Neuronal stem cell (in vitro differentiated cells): ENCODE results near the gene ROS1.

Source experiments
- DNase-seq: peaks from one replicate; pipeline ENCODE4 v3.0.0-alpha.2; 2013; ENCODE audit warnings: low spot score
- H2AFZ ChIP-seq: one replicate; pipeline ENCODE4 v1.6.1; 2013; ENCODE audit warnings: mild to moderate bottlenecking, low read length, inconsistent platforms
- H2AK5ac ChIP-seq: 2 replicates; pipeline ENCODE4 v1.6.1; 2013; ENCODE audit warnings: low read depth, mild to moderate bottlenecking, inconsistent platforms, low read length, moderate library complexity, mixed read lengths
- H2BK120ac ChIP-seq: 2 replicates; pipeline ENCODE4 v1.6.1; 2013; ENCODE audit warnings: low read depth, mild to moderate bottlenecking, inconsistent platforms, low read length, moderate library complexity, mixed read lengths
- H2BK12ac ChIP-seq: one replicate; pipeline ENCODE4 v1.6.1; 2013; ENCODE audit warnings: low read length, inconsistent platforms
- H2BK15ac ChIP-seq: 2 replicates; pipeline ENCODE4 v1.6.1; 2013; ENCODE audit warnings: mild to moderate bottlenecking, low read length, inconsistent platforms, mixed read lengths
- H2BK5ac ChIP-seq: one replicate; pipeline ENCODE4 v1.6.1; 2013; ENCODE audit warnings: inconsistent platforms, mild to moderate bottlenecking, low read length, moderate library complexity
- H3K14ac ChIP-seq: one replicate; pipeline ENCODE4 v1.6.1; 2013; ENCODE audit warnings: low read length, inconsistent platforms
- H3K18ac ChIP-seq: 2 replicates; pipeline ENCODE4 v1.6.1; 2013; ENCODE audit warnings: low read length, inconsistent platforms
- H3K23ac ChIP-seq: 2 replicates; pipeline ENCODE4 v1.6.1; 2013; ENCODE audit warnings: low read depth, mild to moderate bottlenecking, mixed read lengths, low read length, inconsistent platforms; ENCODE audit not compliant: poor library complexity
- H3K27ac ChIP-seq: replicated peaks from 3 replicates; pipeline ENCODE4 v1.5.1; 2013; ENCODE audit warnings: low read length, inconsistent platforms
- H3K27me3 ChIP-seq, 3 experiments: 2 replicates each; pipeline ENCODE4 v1.6.1; 2013; ENCODE audit warnings: low read length in 3 of 3, mild to moderate bottlenecking in 2 of 3, inconsistent platforms in 1 of 3, low read depth in 1 of 3, mixed read lengths in 1 of 3, moderate library complexity in 1 of 3; ENCODE audit not compliant: control insufficient read depth in 3 of 3, insufficient read depth in 3 of 3
- H3K36me3 ChIP-seq, 2 donors: replicated peaks in 1 of 2; 2 replicates each; pipeline ENCODE4 v1.6.1; 2013; ENCODE audit warnings: low read length in 2 of 2; ENCODE audit not compliant: control insufficient read depth in 2 of 2, insufficient read depth in 2 of 2
- H3K4ac ChIP-seq: 2 replicates; pipeline ENCODE4 v1.6.1; 2013; ENCODE audit warnings: inconsistent platforms, mild to moderate bottlenecking, low read length, moderate library complexity
- H3K4me1 ChIP-seq, 2 donors: 1 replicate in 1 of 2; 2 replicates in 1 of 2; pipeline ENCODE4 v1.6.1; 2013; ENCODE audit warnings: low read length in 2 of 2, low read depth in 1 of 2; ENCODE audit not compliant: control insufficient read depth in 2 of 2, insufficient read depth in 1 of 2
- H3K4me2 ChIP-seq: one replicate; pipeline ENCODE4 v1.6.1; 2013; ENCODE audit warnings: mild to moderate bottlenecking, low read length, inconsistent platforms; ENCODE audit not compliant: insufficient read depth, poor library complexity, severe bottlenecking
- H3K4me3 ChIP-seq, 2 donors: 2 replicates each; pipeline ENCODE4 v1.5.1; 2013; ENCODE audit warnings: low read length in 2 of 2, mild to moderate bottlenecking in 2 of 2, inconsistent platforms in 1 of 2, moderate library complexity in 1 of 2
- H3K79me1 ChIP-seq: one replicate; pipeline ENCODE4 v1.6.1; 2013; ENCODE audit warnings: low read depth, mild to moderate bottlenecking, inconsistent platforms, low read length, moderate library complexity
- H3K9ac ChIP-seq: one replicate; pipeline ENCODE4 v1.6.1; 2013; ENCODE audit warnings: mild to moderate bottlenecking, low read depth, low read length, inconsistent platforms; ENCODE audit not compliant: poor library complexity
- H3K9me3 ChIP-seq, 2 donors: replicated peaks in 1 of 2; 2 replicates each; pipeline versions ENCODE3 to v1.6.1; 2013; ENCODE audit warnings: low read length in 2 of 2, mild to moderate bottlenecking in 2 of 2, inconsistent platforms in 1 of 2, low read depth in 1 of 2, mixed read lengths in 1 of 2, moderate library complexity in 1 of 2; ENCODE audit not compliant: control insufficient read depth in 2 of 2, insufficient read depth in 1 of 2
- H4K8ac ChIP-seq: one replicate; pipeline ENCODE4 v1.6.1; 2013; ENCODE audit warnings: low read depth, mild to moderate bottlenecking, inconsistent platforms, low read length, moderate library complexity
- H4K91ac ChIP-seq: one replicate; pipeline ENCODE4 v1.6.1; 2013; ENCODE audit warnings: low read length, low read depth, mild to moderate bottlenecking, inconsistent platforms; ENCODE audit not compliant: poor library complexity
- WGBS, 2 donors: extraction: QIAGEN DNeasy Blood & Tissue Kit; methylation state at CpG; one replicate each; pipeline ENCODE4 v1.1.7; 2013; ENCODE audit warnings: missing lambda C conversion rate in 2 of 2, mixed read lengths in 1 of 2; ENCODE audit not compliant: insufficient read length in 2 of 2, insufficient replicate concordance in 1 of 2; ENCODE audit errors: extremely low coverage in 2 of 2; 5-methylcytosine and 5-hydroxymethylcytosine counted together

Gene ROS1

GRCh38 chr6:117399924-117400323, 25.8 kb downstream of the ROS1 start:
- H3K36me3 ChIP-seq, result no peaks in the 10 kb centered on the region
- no peak overlapping the region for H3K4ac ChIP-seq
- H3K27ac ChIP-seq, result no peak overlapping the region
- no peak overlapping the region for H3K18ac ChIP-seq
- WGBS, 2 donors, result no CpG with 5 or more reads among the region's 1 CpG
- no peak overlapping the region for H3K9ac ChIP-seq
- H2AFZ ChIP-seq, result no peak overlapping the region
- H3K79me1 ChIP-seq, result no peaks in the 10 kb centered on the region
- H3K9me3 ChIP-seq, result no peaks in the 10 kb centered on the region
- H2BK120ac ChIP-seq, result no peak overlapping the region
- no peak overlapping the region for H4K8ac ChIP-seq
- H2BK15ac ChIP-seq, result no peak overlapping the region
- H4K91ac ChIP-seq, result no peak overlapping the region
- H3K23ac ChIP-seq, result no peak overlapping the region
- no peak overlapping the region for H2BK12ac ChIP-seq
- H3K4me3 ChIP-seq, result no peak overlapping the region
- no peaks in the 10 kb centered on the region for H3K4me1 ChIP-seq
- no peak overlapping the region for H2BK5ac ChIP-seq
- no peak overlapping the region for H2AK5ac ChIP-seq
- no peak for DNase-seq
- no peak overlapping the region for H3K14ac ChIP-seq
- no peaks in the 10 kb centered on the region for H3K27me3 ChIP-seq
- no peak overlapping the region for H3K4me2 ChIP-seq

DNA sequence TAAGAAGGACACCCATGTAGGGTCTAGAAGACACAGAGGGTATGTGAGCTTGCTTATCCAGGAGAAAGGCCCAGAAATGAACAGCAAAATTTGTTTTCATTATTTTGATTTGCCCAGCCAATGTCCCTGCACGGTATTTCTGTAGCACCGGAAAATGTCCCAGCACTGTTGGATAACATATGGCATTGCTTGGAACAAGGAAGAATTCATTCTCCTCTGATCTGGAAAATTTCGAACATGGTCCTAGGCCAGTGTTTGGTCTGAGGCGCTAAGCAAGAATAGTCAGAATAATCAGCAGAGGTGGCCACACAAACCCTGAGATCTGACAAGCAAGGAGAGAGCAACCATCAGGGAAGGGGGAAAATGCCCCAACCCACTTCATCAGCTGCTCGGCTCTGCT, 26.6 kb downstream of the ROS1 start:
- WGBS, 2 donors, result no CpG with 5 or more reads among the region's 5 CpGs
- Histone ChIP-seq H3K4ac (no peak overlapping the region), H3K9me3 (no peaks in the 10 kb centered on the region), H3K27me3 (no peaks in the 10 kb centered on the region), H2AK5ac (no peak overlapping the region), H2BK120ac (no peak overlapping the region), H2BK12ac (no peak overlapping the region), H3K9ac (no peak overlapping the region), H3K14ac (no peak overlapping the region), H3K4me2 (no peak overlapping the region), H2AFZ (no peak overlapping the region), H4K8ac (no peak overlapping the region), H3K18ac (no peak overlapping the region), H4K91ac (no peak overlapping the region), H3K4me3 (no peak overlapping the region), H3K27ac (no peak overlapping the region), H3K23ac (no peak overlapping the region), H3K79me1 (no peaks in the 10 kb centered on the region), H2BK15ac (no peak overlapping the region), H3K4me1 (no peaks in the 10 kb centered on the region), H3K36me3 (no peaks in the 10 kb centered on the region), H2BK5ac (no peak overlapping the region)
- DNase-seq, result no peak

GRCh38 chr6:117397536-117398227, 28.1 kb downstream of the ROS1 start:
- Histone ChIP-seq H2AFZ (no peak overlapping the region), H3K9ac (no peak overlapping the region), H3K18ac (no peak overlapping the region), H2BK5ac (no peak overlapping the region), H3K36me3 (no peaks in the 10 kb centered on the region), H3K79me1 (no peaks in the 10 kb centered on the region), H2AK5ac (no peak overlapping the region), H4K8ac (no peak overlapping the region), H2BK120ac (no peak overlapping the region), H3K23ac (no peak overlapping the region), H3K4me3 (no peak overlapping the region), H3K4ac (no peak overlapping the region), H3K27me3 (no peaks in the 10 kb centered on the region), H2BK15ac (no peak overlapping the region), H3K4me2 (no peak overlapping the region), H3K14ac (no peak overlapping the region), H3K9me3 (no peaks in the 10 kb centered on the region), H4K91ac (no peak overlapping the region), H3K4me1 (no peaks in the 10 kb centered on the region), H2BK12ac (no peak overlapping the region), H3K27ac (no peak overlapping the region)
- no CpG with 5 or more reads among the region's 3 CpGs for WGBS, 2 donors
- no peak for DNase-seq

- Histone ChIP-seq H3K27ac (no peak overlapping the region), H2BK15ac (no peak overlapping the region), H2BK120ac (no peak overlapping the region), H3K4me2 (no peak overlapping the region), H3K14ac (no peak overlapping the region), H3K9ac (no peak overlapping the region), H3K36me3 (no peaks in the 10 kb centered on the region), H2AK5ac (no peak overlapping the region), H3K18ac (no peak overlapping the region), H3K9me3 (no peaks in the 10 kb centered on the region), H2BK12ac (no peak overlapping the region), H3K79me1 (no peaks in the 10 kb centered on the region), H3K27me3 (no peaks in the 10 kb centered on the region), H2BK5ac (no peak overlapping the region), H3K4me3 (no peak overlapping the region), H4K8ac (no peak overlapping the region), H4K91ac (no peak overlapping the region), H3K23ac (no peak overlapping the region), H3K4me1 (no peaks in the 10 kb centered on the region), H3K4ac (no peak overlapping the region), H2AFZ (no peak overlapping the region)
- DNase-seq, result no peak
- no CpG with 5 or more reads among the region's 4 CpGs for WGBS, 2 donors
These were observed 29.5 kb downstream of the ROS1 start for GRCh38 chr6:117396228-117396627.
